Suprapubic skin (tissue), 4 donors: ENCODE data around the gene DYNLRB1. TPM values are rescaled to one million over a fixed set of nuclear protein-coding genes. Genes with fewer than 3 reads are reported as not detected.

ENCODE experiments used
- DNase-seq, 2 donors: peaks; one replicate each; pipeline ENCODE4 v3.0.0-alpha.2; 2019; ENCODE audit warnings: low spot score in 2 of 2
- H3K27ac ChIP-seq: fragments of 200-600 bp; sonication (generic); one replicate; pipeline ENCODE4 v1.5.1; 2019
- H3K27me3 ChIP-seq: fragments of 200-600 bp; sonication (generic); one replicate; pipeline ENCODE4 v1.5.1; 2019
- H3K36me3 ChIP-seq: fragments of 200-600 bp; sonication (generic); one replicate; pipeline ENCODE4 v1.5.1; 2019
- H3K4me1 ChIP-seq: fragments of 200-600 bp; sonication (generic); one replicate; pipeline ENCODE4 v1.5.1; 2019
- H3K4me3 ChIP-seq: fragments of 200-600 bp; sonication (generic); one replicate; pipeline ENCODE4 v1.5.1; 2019; ENCODE audit warnings: mild to moderate bottlenecking
- H3K9me3 ChIP-seq: fragments of 200-600 bp; sonication (generic); one replicate; pipeline ENCODE4 v1.5.1; 2019
- EP300 ChIP-seq: sonication (generic); formaldehyde crosslinking; IDR thresholded peaks from one replicate; pipeline ENCODE4 v1.6.1; 2017; ENCODE audit warnings: antibody characterized with exemption
- POLR2A ChIP-seq, 2 donors: fragments of 450-650 bp; IDR thresholded peaks; one replicate each; pipeline ENCODE4 v1.6.1; 2017; ENCODE audit warnings: antibody characterized with exemption in 2 of 2, mild to moderate bottlenecking in 2 of 2, moderate library complexity in 2 of 2
- POLR2AphosphoS5 ChIP-seq, 3 donors: sonication (generic); formaldehyde crosslinking; IDR thresholded peaks; one replicate each; pipeline ENCODE4 v1.6.1; 2017; ENCODE audit warnings: antibody characterized with exemption in 3 of 3
- WGBS: methylation state at CpG from one replicate; pipeline ENCODE4 v1.1.5; 2018; 5-methylcytosine and 5-hydroxymethylcytosine counted together
- total RNA-seq, 4 donors: library from RNA; depleted of rRNA; stranded (reverse); fragments of >200 nt; gene quantifications; one replicate each; pipeline ENCODE4 v1.1.0, GENCODE V29; 2016
- TF ChIP-seq, protein P1 (sequence below), 2 donors: fragments of 200-600 bp in 1 of 2; fragments of 450-650 bp in 1 of 2; sonication (generic) in 1 of 2; IDR thresholded peaks; one replicate each; pipeline ENCODE4 v1.5.1; 2016 to 2019; ENCODE audit warnings: antibody characterized with exemption in 2 of 2, mild to moderate bottlenecking in 1 of 2, moderate library complexity in 1 of 2

The DYNLRB1 gene
- total RNA-seq: 100 to 1,000 TPM; 143 to 270 (median 225) TPM

DNA sequence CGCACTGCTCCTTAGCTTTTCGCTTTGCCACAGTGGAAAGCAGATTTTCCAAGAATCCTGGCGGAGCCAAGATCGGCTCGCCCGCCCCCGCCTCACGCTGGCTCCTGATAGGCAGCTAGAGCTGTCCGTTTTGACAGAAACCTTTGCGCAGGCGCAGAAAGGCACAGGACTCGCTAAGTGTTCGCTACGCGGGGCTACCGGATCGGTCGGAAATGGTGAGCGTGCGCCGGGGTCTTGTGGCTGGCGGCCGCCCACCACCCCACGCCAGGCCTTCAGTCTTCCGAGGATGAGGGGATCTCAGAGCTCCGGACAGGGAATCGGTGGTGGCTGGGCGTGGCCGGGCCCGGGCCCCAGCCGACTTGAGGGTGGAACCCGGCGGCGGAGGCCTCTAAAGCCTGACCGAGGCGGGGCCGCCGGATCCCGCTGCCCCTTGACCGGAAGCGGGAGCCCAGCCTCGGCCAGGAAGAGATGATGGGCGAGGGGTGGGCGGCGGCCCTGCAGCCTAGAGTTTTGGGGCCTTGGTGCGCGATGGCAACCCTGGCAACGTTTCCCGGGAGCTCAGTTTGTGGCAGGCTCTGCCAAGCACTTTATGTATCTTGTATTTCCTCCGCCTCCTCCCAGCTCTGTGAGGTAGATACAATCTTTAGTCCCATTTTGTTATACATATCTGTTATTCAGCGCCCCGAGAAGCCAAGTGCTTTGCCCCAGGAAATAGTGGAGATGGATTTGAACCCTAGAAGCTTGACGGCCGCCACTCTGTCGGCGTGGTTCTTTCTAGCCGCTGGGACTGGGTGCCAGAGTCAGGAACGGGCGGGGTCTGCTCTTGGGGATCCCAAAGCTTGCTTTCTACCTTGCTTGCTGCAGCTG, at the start of gene DYNLRB1:
Gene DYNLRB1, plus strand, starts transcription at position 176 of the 867 bp plus-strand sequence. Its CDS starts 37 bp downstream, at position 213.
- H3K36me3 ChIP-seq: peaks cover 9% of the 10 kb centered on the region
- H3K4me3 ChIP-seq: peak within 1 kb of the TSS; percentile 91
- no peaks in the 10 kb centered on the region for H3K27me3 ChIP-seq
- peak; percentile 99 for DNase-seq
- no peaks in the 10 kb centered on the region for H3K9me3 ChIP-seq
- 0% methylated on average over 29 of the region's 59 CpGs for WGBS
- TF ChIP-seq POLR2A (IDR thresholded peaks at IDR 0.05) (peak; percentile 23 to 85), POLR2AphosphoS5 (IDR thresholded peaks at IDR 0.05) (peak; percentile 55 to 90 (median 58)), EP300 (no peak)
- TF ChIP-seq, protein P1, sequence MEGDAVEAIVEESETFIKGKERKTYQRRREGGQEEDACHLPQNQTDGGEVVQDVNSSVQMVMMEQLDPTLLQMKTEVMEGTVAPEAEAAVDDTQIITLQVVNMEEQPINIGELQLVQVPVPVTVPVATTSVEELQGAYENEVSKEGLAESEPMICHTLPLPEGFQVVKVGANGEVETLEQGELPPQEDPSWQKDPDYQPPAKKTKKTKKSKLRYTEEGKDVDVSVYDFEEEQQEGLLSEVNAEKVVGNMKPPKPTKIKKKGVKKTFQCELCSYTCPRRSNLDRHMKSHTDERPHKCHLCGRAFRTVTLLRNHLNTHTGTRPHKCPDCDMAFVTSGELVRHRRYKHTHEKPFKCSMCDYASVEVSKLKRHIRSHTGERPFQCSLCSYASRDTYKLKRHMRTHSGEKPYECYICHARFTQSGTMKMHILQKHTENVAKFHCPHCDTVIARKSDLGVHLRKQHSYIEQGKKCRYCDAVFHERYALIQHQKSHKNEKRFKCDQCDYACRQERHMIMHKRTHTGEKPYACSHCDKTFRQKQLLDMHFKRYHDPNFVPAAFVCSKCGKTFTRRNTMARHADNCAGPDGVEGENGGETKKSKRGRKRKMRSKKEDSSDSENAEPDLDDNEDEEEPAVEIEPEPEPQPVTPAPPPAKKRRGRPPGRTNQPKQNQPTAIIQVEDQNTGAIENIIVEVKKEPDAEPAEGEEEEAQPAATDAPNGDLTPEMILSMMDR (IDR thresholded peaks at IDR 0.05): no peak
- H3K4me1 ChIP-seq: peaks cover 50% of the 10 kb centered on the region
- H3K27ac ChIP-seq: peak within 1 kb of the TSS; percentile 98

DNA sequence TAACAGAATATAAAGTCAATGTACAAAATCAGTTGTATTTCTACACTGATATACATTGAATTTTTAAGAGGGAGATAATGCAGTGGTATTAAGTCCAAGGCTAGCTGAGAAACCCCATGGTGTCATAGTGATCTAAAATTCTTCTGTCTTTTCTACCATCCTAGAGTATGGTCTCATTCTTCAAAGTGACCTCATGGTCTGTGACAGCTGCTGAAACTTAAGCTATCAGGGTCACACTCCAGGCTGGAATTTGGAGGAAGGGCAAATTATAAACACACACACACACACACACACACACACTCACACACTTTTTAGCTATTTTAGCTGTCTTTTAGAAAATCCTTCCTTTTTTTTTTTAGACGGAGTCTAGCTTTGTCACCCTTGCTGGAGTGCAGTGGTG, 47.3 kb upstream of the DYNLRB1 start:
- TF ChIP-seq POLR2A (IDR thresholded peaks at IDR 0.05): no peak
- no peak for TF ChIP-seq POLR2AphosphoS5 (IDR thresholded peaks at IDR 0.05)
- TF ChIP-seq, protein P1 (IDR thresholded peaks at IDR 0.05): no peak
- TF ChIP-seq EP300: no peak
- peaks cover 8% of the 10 kb centered on the region for H3K4me1 ChIP-seq
- H3K27ac ChIP-seq: no peak overlapping the region
- no peaks in the 10 kb centered on the region for H3K9me3 ChIP-seq
- peaks cover 34% of the 10 kb centered on the region for H3K36me3 ChIP-seq
- no peak overlapping the region for H3K4me3 ChIP-seq
- 73% methylated on average over 1 of the region's 1 CpG for WGBS
- no peak for DNase-seq
- H3K27me3 ChIP-seq: no peaks in the 10 kb centered on the region

DNA sequence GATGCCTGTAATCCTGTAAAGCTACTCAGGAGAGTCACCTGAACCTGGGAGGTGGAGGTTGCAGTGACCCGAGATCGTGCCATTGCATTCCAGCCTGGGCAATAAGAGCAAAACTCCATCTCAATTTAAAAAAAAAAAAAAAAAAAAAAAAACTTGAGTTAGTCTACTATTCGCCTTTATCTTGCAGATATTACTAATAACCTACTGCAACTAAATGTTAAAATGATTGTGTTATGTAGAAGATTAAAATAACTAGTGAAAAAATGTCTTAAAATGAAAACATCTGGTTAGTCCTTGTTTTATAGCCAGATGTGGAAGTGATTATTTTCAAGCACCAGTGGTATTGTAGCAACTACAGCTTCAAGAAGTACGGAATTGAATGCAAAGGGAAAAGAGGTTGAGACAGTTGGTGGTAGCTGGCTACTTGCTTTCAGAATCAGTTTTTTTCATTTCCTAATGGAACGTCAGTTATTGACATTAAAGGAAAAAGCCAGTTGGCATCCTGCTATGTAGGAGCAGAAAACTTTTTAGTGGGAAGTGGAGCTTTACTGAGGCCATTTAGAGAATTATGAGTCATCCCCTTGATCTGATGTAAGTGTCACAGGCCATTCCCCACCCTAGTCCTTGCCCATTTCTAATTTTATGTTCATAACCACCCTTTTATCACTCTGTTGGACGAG, 43.8 kb upstream of the DYNLRB1 start:
- WGBS: 54% methylated on average over 6 of the region's 6 CpGs
- DNase-seq: no peak
- H3K9me3 ChIP-seq: no peaks in the 10 kb centered on the region
- H3K4me1 ChIP-seq: peaks cover 8% of the 10 kb centered on the region
- no peak overlapping the region for H3K4me3 ChIP-seq
- TF ChIP-seq EP300 (no peak), POLR2AphosphoS5 (IDR thresholded peaks at IDR 0.05) (no peak), POLR2A (IDR thresholded peaks at IDR 0.05) (no peak)
- TF ChIP-seq, protein P1 (IDR thresholded peaks at IDR 0.05): no peak
- H3K27ac ChIP-seq: peak overlapping the region; percentile 11
- H3K27me3 ChIP-seq: no peaks in the 10 kb centered on the region
- peaks cover 36% of the 10 kb centered on the region for H3K36me3 ChIP-seq

GRCh38 chr20:34473262-34473883, 42.8 kb upstream of the DYNLRB1 start:
- H3K4me1 ChIP-seq: peaks cover 8% of the 10 kb centered on the region
- no peak for TF ChIP-seq EP300
- TF ChIP-seq, protein P1 (IDR thresholded peaks at IDR 0.05): no peak
- TF ChIP-seq POLR2AphosphoS5 (IDR thresholded peaks at IDR 0.05): no peak
- no peak for TF ChIP-seq POLR2A (IDR thresholded peaks at IDR 0.05)
- WGBS: 69% methylated on average over 5 of the region's 5 CpGs
- peak overlapping the region; percentile 11 for H3K27ac ChIP-seq
- peaks cover 46% of the 10 kb centered on the region for H3K36me3 ChIP-seq
- peak in 1 of 2 donors; percentile 80 for DNase-seq
- H3K4me3 ChIP-seq: no peak overlapping the region
- H3K9me3 ChIP-seq: no peaks in the 10 kb centered on the region
- H3K27me3 ChIP-seq: no peaks in the 10 kb centered on the region
